ENCODE results near the gene ITGB2. TPM values are rescaled to one million over a fixed set of nuclear protein-coding genes. Genes with fewer than 3 reads are reported as not detected.

ITGB2 gene
- polyA plus RNA-seq, 1 of the 3 experiments (the other 2 are of a cell fraction): 0.77 TPM

DNA sequence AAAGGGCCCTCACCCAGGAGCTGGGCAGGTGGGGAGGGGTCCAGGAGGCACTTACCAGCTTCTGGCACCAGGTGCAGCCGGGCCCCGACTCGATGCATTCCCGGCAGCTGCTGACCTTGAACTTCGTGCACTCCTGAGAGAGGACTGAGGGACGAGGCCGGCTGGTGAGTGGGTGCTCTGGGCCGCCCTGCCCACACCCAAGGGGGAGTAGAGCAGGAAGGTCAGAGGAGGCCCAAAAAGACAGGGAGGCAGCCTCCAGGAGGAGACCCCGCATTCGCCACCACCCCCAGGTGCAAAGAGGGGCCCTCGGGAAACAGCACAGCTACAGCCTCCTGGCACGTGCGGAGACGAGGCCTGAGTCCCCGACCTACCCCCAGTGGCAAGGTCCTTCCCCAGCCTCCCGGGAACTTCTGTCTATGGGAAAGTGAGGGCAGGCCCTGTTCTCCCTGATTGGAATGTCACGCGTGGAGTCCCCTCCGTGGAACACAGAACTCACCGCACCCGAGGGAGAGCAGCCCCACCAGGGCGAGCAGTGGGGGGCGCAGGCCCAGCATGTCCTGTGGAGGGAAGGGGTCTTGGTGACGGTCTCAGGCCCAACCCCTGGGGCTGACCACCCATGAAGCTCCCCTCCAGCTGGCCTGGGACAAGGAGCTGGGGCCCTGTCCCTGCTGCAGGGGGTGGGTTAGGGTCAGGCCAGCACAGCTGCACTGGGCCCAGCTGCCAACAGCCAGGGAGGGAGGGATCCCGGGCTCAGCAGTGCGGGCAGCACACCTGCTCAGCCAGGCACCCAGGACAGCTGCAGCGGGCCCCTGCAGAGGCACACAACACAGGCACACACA is 10.3 kb downstream of the ITGB2 start:
- DNase-seq: no peak
- H3K9me2 ChIP-seq: no peaks in the 10 kb centered on the region
- H3K4me2 ChIP-seq: no peak overlapping the region
- ChIA-PET CTCF (interaction anchor here (0.7 to 2.5 kb wide), 7 partner anchors 9 to 594 kb away, joined by 3 to 9 read pairs (median 4); no protein-coding TSS in a partner anchor), POLR2A (no interaction called here)
- H3K27me3 ChIP-seq (ENCODE audit: insufficient read depth): no peaks in the 10 kb centered on the region; the same call in 1 of the 2 replicates
- no peaks in the 10 kb centered on the region for H3K36me3 ChIP-seq (replicated peaks in 1 of 2; ENCODE audit: control insufficient read depth in 1 of 2, insufficient read depth in 2 of 2, low read length in 1 of 2)
- H4K20me1 ChIP-seq (ENCODE audit: insufficient read depth): no peaks in the 10 kb centered on the region
- no peak for TF ChIP-seq RFX5 (IDR thresholded peaks at IDR 0.05; ENCODE audit: low read length)
- TF ChIP-seq, protein P1, sequence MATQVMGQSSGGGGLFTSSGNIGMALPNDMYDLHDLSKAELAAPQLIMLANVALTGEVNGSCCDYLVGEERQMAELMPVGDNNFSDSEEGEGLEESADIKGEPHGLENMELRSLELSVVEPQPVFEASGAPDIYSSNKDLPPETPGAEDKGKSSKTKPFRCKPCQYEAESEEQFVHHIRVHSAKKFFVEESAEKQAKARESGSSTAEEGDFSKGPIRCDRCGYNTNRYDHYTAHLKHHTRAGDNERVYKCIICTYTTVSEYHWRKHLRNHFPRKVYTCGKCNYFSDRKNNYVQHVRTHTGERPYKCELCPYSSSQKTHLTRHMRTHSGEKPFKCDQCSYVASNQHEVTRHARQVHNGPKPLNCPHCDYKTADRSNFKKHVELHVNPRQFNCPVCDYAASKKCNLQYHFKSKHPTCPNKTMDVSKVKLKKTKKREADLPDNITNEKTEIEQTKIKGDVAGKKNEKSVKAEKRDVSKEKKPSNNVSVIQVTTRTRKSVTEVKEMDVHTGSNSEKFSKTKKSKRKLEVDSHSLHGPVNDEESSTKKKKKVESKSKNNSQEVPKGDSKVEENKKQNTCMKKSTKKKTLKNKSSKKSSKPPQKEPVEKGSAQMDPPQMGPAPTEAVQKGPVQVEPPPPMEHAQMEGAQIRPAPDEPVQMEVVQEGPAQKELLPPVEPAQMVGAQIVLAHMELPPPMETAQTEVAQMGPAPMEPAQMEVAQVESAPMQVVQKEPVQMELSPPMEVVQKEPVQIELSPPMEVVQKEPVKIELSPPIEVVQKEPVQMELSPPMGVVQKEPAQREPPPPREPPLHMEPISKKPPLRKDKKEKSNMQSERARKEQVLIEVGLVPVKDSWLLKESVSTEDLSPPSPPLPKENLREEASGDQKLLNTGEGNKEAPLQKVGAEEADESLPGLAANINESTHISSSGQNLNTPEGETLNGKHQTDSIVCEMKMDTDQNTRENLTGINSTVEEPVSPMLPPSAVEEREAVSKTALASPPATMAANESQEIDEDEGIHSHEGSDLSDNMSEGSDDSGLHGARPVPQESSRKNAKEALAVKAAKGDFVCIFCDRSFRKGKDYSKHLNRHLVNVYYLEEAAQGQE (IDR thresholded peaks at IDR 0.05; ENCODE audit: low read depth, low read length): no peak
- no peak for TF ChIP-seq MEF2A (IDR thresholded peaks at IDR 0.05; ENCODE audit: borderline replicate concordance, low read depth)
- no peak for TF ChIP-seq ELF1 (IDR thresholded peaks at IDR 0.05)
- TF ChIP-seq, protein P2, sequence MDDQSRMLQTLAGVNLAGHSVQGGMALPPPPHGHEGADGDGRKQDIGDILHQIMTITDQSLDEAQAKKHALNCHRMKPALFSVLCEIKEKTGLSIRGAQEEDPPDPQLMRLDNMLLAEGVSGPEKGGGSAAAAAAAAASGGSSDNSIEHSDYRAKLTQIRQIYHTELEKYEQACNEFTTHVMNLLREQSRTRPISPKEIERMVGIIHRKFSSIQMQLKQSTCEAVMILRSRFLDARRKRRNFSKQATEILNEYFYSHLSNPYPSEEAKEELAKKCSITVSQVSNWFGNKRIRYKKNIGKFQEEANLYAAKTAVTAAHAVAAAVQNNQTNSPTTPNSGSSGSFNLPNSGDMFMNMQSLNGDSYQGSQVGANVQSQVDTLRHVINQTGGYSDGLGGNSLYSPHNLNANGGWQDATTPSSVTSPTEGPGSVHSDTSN (IDR thresholded peaks at IDR 0.05): no peak
- TF ChIP-seq POLR2AphosphoS5 (IDR thresholded peaks at IDR 0.05; ENCODE audit: low read depth, low read length): no peak
- TF ChIP-seq NFIC (IDR thresholded peaks at IDR 0.05; ENCODE audit: borderline replicate concordance): no peak
- no peak for TF ChIP-seq RAD21 (IDR thresholded peaks at IDR 0.05; ENCODE audit: low read length)
- no peak for TF ChIP-seq YY1 (IDR thresholded peaks at IDR 0.05; ENCODE audit: low read depth)
- TF ChIP-seq FOXM1 (IDR thresholded peaks at IDR 0.05; ENCODE audit: low read depth): no peak
- TF ChIP-seq, protein P3, sequence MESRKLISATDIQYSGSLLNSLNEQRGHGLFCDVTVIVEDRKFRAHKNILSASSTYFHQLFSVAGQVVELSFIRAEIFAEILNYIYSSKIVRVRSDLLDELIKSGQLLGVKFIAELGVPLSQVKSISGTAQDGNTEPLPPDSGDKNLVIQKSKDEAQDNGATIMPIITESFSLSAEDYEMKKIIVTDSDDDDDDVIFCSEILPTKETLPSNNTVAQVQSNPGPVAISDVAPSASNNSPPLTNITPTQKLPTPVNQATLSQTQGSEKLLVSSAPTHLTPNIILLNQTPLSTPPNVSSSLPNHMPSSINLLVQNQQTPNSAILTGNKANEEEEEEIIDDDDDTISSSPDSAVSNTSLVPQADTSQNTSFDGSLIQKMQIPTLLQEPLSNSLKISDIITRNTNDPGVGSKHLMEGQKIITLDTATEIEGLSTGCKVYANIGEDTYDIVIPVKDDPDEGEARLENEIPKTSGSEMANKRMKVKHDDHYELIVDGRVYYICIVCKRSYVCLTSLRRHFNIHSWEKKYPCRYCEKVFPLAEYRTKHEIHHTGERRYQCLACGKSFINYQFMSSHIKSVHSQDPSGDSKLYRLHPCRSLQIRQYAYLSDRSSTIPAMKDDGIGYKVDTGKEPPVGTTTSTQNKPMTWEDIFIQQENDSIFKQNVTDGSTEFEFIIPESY (IDR thresholded peaks at IDR 0.05; ENCODE audit: borderline replicate concordance, low read depth): no peak
- TF ChIP-seq MXI1 (IDR thresholded peaks at IDR 0.05; ENCODE audit: low read depth, low read length): no peak
- no peak for TF ChIP-seq FOSL2 (IDR thresholded peaks at IDR 0.05; ENCODE audit: borderline replicate concordance, low read depth)
- TF ChIP-seq, protein P4, sequence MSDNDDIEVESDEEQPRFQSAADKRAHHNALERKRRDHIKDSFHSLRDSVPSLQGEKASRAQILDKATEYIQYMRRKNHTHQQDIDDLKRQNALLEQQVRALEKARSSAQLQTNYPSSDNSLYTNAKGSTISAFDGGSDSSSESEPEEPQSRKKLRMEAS (IDR thresholded peaks at IDR 0.05; ENCODE audit: low read depth): no peak
- no peak for TF ChIP-seq TEAD4 (IDR thresholded peaks at IDR 0.05; ENCODE audit: borderline replicate concordance, insufficient read depth)
- TF ChIP-seq EP300 (IDR thresholded peaks at IDR 0.05; ENCODE audit: borderline replicate concordance in 1 of 2, low read depth in 1 of 2, low read length in 1 of 2): no peak
- TF ChIP-seq, protein P5, sequence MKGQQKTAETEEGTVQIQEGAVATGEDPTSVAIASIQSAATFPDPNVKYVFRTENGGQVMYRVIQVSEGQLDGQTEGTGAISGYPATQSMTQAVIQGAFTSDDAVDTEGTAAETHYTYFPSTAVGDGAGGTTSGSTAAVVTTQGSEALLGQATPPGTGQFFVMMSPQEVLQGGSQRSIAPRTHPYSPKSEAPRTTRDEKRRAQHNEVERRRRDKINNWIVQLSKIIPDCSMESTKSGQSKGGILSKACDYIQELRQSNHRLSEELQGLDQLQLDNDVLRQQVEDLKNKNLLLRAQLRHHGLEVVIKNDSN (IDR thresholded peaks at IDR 0.05; ENCODE audit: borderline replicate concordance, low read depth): no peak
- TF ChIP-seq, protein P6, sequence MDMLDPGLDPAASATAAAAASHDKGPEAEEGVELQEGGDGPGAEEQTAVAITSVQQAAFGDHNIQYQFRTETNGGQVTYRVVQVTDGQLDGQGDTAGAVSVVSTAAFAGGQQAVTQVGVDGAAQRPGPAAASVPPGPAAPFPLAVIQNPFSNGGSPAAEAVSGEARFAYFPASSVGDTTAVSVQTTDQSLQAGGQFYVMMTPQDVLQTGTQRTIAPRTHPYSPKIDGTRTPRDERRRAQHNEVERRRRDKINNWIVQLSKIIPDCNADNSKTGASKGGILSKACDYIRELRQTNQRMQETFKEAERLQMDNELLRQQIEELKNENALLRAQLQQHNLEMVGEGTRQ (IDR thresholded peaks at IDR 0.05; ENCODE audit: borderline replicate concordance, low read depth, low read length): no peak
- no peak for TF ChIP-seq RXRA (IDR thresholded peaks at IDR 0.05; ENCODE audit: borderline replicate concordance, low read depth)
- no peak for TF ChIP-seq RCOR1 (IDR thresholded peaks at IDR 0.05; ENCODE audit: low read length)
- no peaks in the 10 kb centered on the region for H3K9me3 ChIP-seq
- WGBS (ENCODE audit: low lambda C conversion rate): 93% methylated on average over 12 of the region's 27 CpGs
- H3K27ac ChIP-seq (ENCODE audit: low read depth in 2 of 2, low read length in 1 of 2): no peak overlapping the region; a peak in 1 of 4 replicates
- H3K9ac ChIP-seq: no peak overlapping the region
- peaks cover 5 to 17% of the 10 kb centered on the region in 2 experiments; a peak in 2 of 4 replicates for H3K4me1 ChIP-seq (ENCODE audit: control insufficient read depth in 1 of 2, insufficient read depth in 2 of 2, low read depth in 1 of 2, low read length in 1 of 2)
- H3K79me2 ChIP-seq (ENCODE audit: insufficient read depth): no peaks in the 10 kb centered on the region
- no peak overlapping the region for H3K4me3 ChIP-seq (ENCODE audit: low read depth in 2 of 2, low read length in 1 of 2)
- H3F3A ChIP-seq (replicated peaks; ENCODE audit: insufficient read depth): no peaks in the 10 kb centered on the region
- no peak overlapping the region for H2AFZ ChIP-seq (ENCODE audit: low read depth)
